HepG2 (cell line): ENCODE results near the gene PLOD3. TPM values are rescaled to one million over a fixed set of nuclear protein-coding genes. Genes with fewer than 3 reads are reported as not detected.

Experiments
- GZF1 ChIP-seq: sonication (generic); formaldehyde crosslinking; IDR thresholded peaks from 2 replicates; pipeline ENCODE4 v1.5.1; 2020; ENCODE audit warnings: mild to moderate bottlenecking, missing genetic modification reagents
- HMGXB3 ChIP-seq: sonication (generic); formaldehyde crosslinking; IDR thresholded peaks from 2 replicates; pipeline ENCODE4 v1.4.0; 2020; ENCODE audit warnings: missing genetic modification reagents, borderline replicate concordance
- KLF13 ChIP-seq: sonication (generic); formaldehyde crosslinking; IDR thresholded peaks from 2 replicates; pipeline ENCODE4 v1.4.0; 2020; ENCODE audit warnings: mild to moderate bottlenecking, missing genetic modification reagents
- NCOA2 ChIP-seq: sonication (generic); formaldehyde crosslinking; IDR thresholded peaks from 2 replicates; pipeline ENCODE4 v1.8.0; 2022; ENCODE audit warnings: inconsistent platforms
- NCOR1 ChIP-seq: fragments of 200-600 bp; sonication (generic); IDR thresholded peaks from 2 replicates; pipeline ENCODE4 v1.7.0; 2017; ENCODE audit warnings: antibody characterized with exemption, low read length, borderline replicate concordance
- NR3C1 ChIP-seq: sonication (generic); formaldehyde crosslinking; IDR thresholded peaks from 2 replicates; pipeline ENCODE4 v1.4.0; 2020; ENCODE audit warnings: missing genetic modification reagents
- RAD51 ChIP-seq: fragments of 450-650 bp; IDR thresholded peaks from 2 replicates; pipeline ENCODE4 v1.6.1; 2016; ENCODE audit warnings: borderline replicate concordance
- RELA ChIP-seq: sonication (generic); formaldehyde crosslinking; IDR thresholded peaks from 2 replicates; pipeline ENCODE4 v1.4.0; 2020; ENCODE audit warnings: missing genetic modification reagents
- SP140L ChIP-seq: sonication (generic); formaldehyde crosslinking; IDR thresholded peaks from 2 replicates; pipeline ENCODE4 v1.4.0; 2020; ENCODE audit warnings: missing genetic modification reagents, borderline replicate concordance
- SP2 ChIP-seq: sonication (generic); formaldehyde crosslinking; IDR thresholded peaks from 2 replicates; pipeline ENCODE4 v1.5.1; 2020; ENCODE audit warnings: mild to moderate bottlenecking, missing genetic modification reagents
- SUZ12 ChIP-seq: fragments of 150-350 bp; IDR thresholded peaks from 2 replicates; pipeline ENCODE4 v1.6.1; 2014; ENCODE audit warnings: low read depth, low read length
- TARDBP ChIP-seq: sonication (generic); formaldehyde crosslinking; IDR thresholded peaks from 2 replicates; pipeline ENCODE4 v1.8.0; 2022; ENCODE audit warnings: mild to moderate bottlenecking, missing genetic modification reagents
- ZBTB44 ChIP-seq: sonication (generic); formaldehyde crosslinking; IDR thresholded peaks from 2 replicates; pipeline ENCODE4 v1.4.0; 2020; ENCODE audit warnings: missing genetic modification reagents
- ZFP36L1 ChIP-seq: sonication (generic); formaldehyde crosslinking; IDR thresholded peaks from 2 replicates; pipeline ENCODE4 v1.8.0; 2022; ENCODE audit warnings: mild to moderate bottlenecking, missing genetic modification reagents, moderate library complexity
- ZFP37 ChIP-seq: sonication (generic); formaldehyde crosslinking; IDR thresholded peaks from 2 replicates; pipeline ENCODE4 v1.4.0; 2020; ENCODE audit warnings: missing genetic modification reagents, borderline replicate concordance
- ZKSCAN5 ChIP-seq: sonication (generic); formaldehyde crosslinking; IDR thresholded peaks from 2 replicates; pipeline ENCODE4 v1.5.1; 2020; ENCODE audit warnings: mild to moderate bottlenecking, missing genetic modification reagents
- ZNF12 ChIP-seq: sonication (generic); formaldehyde crosslinking; IDR thresholded peaks from 2 replicates; pipeline ENCODE4 v1.5.0; 2020; ENCODE audit warnings: missing genetic modification reagents
- ZNF235 ChIP-seq: sonication (generic); formaldehyde crosslinking; IDR thresholded peaks from 2 replicates; pipeline ENCODE4 v1.8.1; 2023; ENCODE audit warnings: mild to moderate bottlenecking, missing genetic modification reagents, borderline replicate concordance
- ZNF253 ChIP-seq: sonication (generic); formaldehyde crosslinking; IDR thresholded peaks from 2 replicates; pipeline ENCODE4 v1.8.0; 2022; ENCODE audit warnings: mild to moderate bottlenecking, missing genetic modification reagents, borderline replicate concordance
- ZNF619 ChIP-seq: sonication (generic); formaldehyde crosslinking; IDR thresholded peaks from 2 replicates; pipeline ENCODE4 v1.4.0; 2020; ENCODE audit warnings: mild to moderate bottlenecking, missing genetic modification reagents
- ZNF629 ChIP-seq: sonication (generic); formaldehyde crosslinking; conservative IDR thresholded peaks from 2 replicates; pipeline ENCODE4 v1.5.0; 2020; ENCODE audit warnings: missing genetic modification reagents
- ZNF749 ChIP-seq: sonication (generic); formaldehyde crosslinking; IDR thresholded peaks from 2 replicates; pipeline ENCODE4 v1.8.0; 2022; ENCODE audit warnings: mild to moderate bottlenecking, missing genetic modification reagents, moderate library complexity, borderline replicate concordance
- ZNF790 ChIP-seq: sonication (generic); formaldehyde crosslinking; IDR thresholded peaks from 2 replicates; pipeline ENCODE4 v1.8.0; 2022; ENCODE audit warnings: missing genetic modification reagents, mild to moderate bottlenecking, borderline replicate concordance
- polyA plus RNA-seq, 8 experiments: library from polyadenylated mRNA; depleted of rRNA in 3 of 8; stranded (reverse) in 7 of 8; unstranded in 1 of 8; fragments of >200 nt; fragmentation: Illumina TruSeq in 4 of 8; extraction: Trizol in 4 of 8; gene quantifications; 2 replicates each; pipeline versions ENCODE4 v1.2.1 to v1.2.3, GENCODE V29; 2011 to 2016; ENCODE audit warnings: low read depth in 4 of 8, missing spikeins in 1 of 8, mixed read lengths in 1 of 8; ENCODE audit not compliant: insufficient read depth in 1 of 8
- total RNA-seq, 5 experiments: library from RNA; depleted of rRNA; stranded (reverse); fragments of >200 nt; fragmentation: Illumina TruSeq; extraction: Trizol; gene quantifications; 2 replicates each; pipeline ENCODE4 v1.2.3, GENCODE V29; 2016; ENCODE audit warnings: low read depth in 1 of 5

PLOD3 gene
- total and polyA plus RNA-seq, 2 of the 13 experiments (the other 11 are each of a cell fraction or from before 2014, with no cell fraction given), result 65.8 to 67.4 TPM

GRCh38 chr7:101244375-101245146 lies 27.2 kb upstream of the PLOD3 start, which contains the start of gene FIS1 (continued):
- TF ChIP-seq ZNF253 (CRISPR knock-in tag), result 0 out of 2 replicates have a peak, but pooled peaks have one; percentile 65
- no peak for TF ChIP-seq KLF13
- TF ChIP-seq ZKSCAN5, result no peak
- TF ChIP-seq RELA (CRISPR knock-in tag), result peak; percentile 38; the same call in 1 of the 2 replicates
- no peak for TF ChIP-seq ZFP37 (CRISPR knock-in tag)
- no peak for TF ChIP-seq ZNF12 (CRISPR knock-in tag)
- no peak for TF ChIP-seq RAD51
- no peak for TF ChIP-seq NR3C1 (CRISPR knock-in tag)
- TF ChIP-seq SP140L, result no peak; the same call in 1 of the 2 replicates
- TF ChIP-seq HMGXB3 (CRISPR knock-in tag), result no peak
- TF ChIP-seq ZBTB44 (CRISPR knock-in tag), result 0 out of 2 replicates have a peak, but pooled peaks have one; percentile 68
- TF ChIP-seq TARDBP (CRISPR knock-in tag), result peak; percentile 73
- TF ChIP-seq ZNF629 (CRISPR knock-in tag), result no peak; the same call in 1 of the 2 replicates
- peak; percentile 85; the same call in 1 of the 2 replicates for TF ChIP-seq ZNF619 (CRISPR knock-in tag)
- TF ChIP-seq SUZ12, result peak; percentile 96
- TF ChIP-seq ZNF790 (CRISPR knock-in tag), result peak; percentile 78; the same call in 1 of the 2 replicates
- no peak for TF ChIP-seq ZNF749
- TF ChIP-seq NCOA2 (CRISPR knock-in tag), result peak; percentile 47; the same call in 1 of the 2 replicates
- peak; percentile 79 for TF ChIP-seq SP2
- peak; percentile 15; the same call in 1 of the 2 replicates for TF ChIP-seq NCOR1
- 0 out of 2 replicates have a peak, but pooled peaks have one; percentile 41 for TF ChIP-seq ZFP36L1
- TF ChIP-seq ZNF235 (CRISPR knock-in tag), result no peak; the same call in 1 of the 2 replicates
- no peak for TF ChIP-seq GZF1 (CRISPR knock-in tag)
